Neural cell (in vitro differentiated cells): ENCODE measurements around the gene DOK6.

Experiments
- CTCF ChIP-seq: fragments of 450-650 bp; IDR thresholded peaks from 2 replicates; pipeline ENCODE4 v1.5.1; 2014; ENCODE audit warnings: antibody characterized with exemption, mild to moderate bottlenecking, moderate library complexity; ENCODE audit not compliant: poor library complexity, severe bottlenecking
- EP300 ChIP-seq: fragments of 450-650 bp; conservative IDR thresholded peaks from 2 replicates; pipeline ENCODE4 v1.6.1; 2014; ENCODE audit warnings: antibody characterized with exemption, mild to moderate bottlenecking, moderate library complexity; ENCODE audit not compliant: poor library complexity, severe bottlenecking
- EZH2 ChIP-seq: fragments of 200-600, 300-800 bp; shearing (Covaris generic), sonication (generic); IDR thresholded peaks from 2 replicates; pipeline ENCODE4 v1.6.1; 2014; ENCODE audit warnings: antibody characterized with exemption, low read length, borderline replicate concordance, mild to moderate bottlenecking; ENCODE audit not compliant: insufficient read depth, poor library complexity, severe bottlenecking
- MXI1 ChIP-seq: fragments of 450-650 bp; conservative IDR thresholded peaks from 2 replicates; pipeline ENCODE4 v1.6.1; 2014; ENCODE audit warnings: antibody characterized with exemption, mild to moderate bottlenecking; ENCODE audit not compliant: poor library complexity, severe bottlenecking
- POLR2AphosphoS5 ChIP-seq: IDR thresholded peaks from 2 replicates; pipeline ENCODE4 v1.6.1; 2012
- RAD21 ChIP-seq: fragments of 450-650 bp; conservative IDR thresholded peaks from 2 replicates; pipeline ENCODE4 v1.6.1; 2014; ENCODE audit warnings: antibody characterized with exemption, mild to moderate bottlenecking, moderate library complexity
- REST ChIP-seq: IDR thresholded peaks from 2 replicates; pipeline ENCODE4 v1.6.1; 2012; ENCODE audit warnings: borderline replicate concordance
- SMC3 ChIP-seq: fragments of 450-650 bp; conservative IDR thresholded peaks from 2 replicates; pipeline ENCODE4 v1.6.1; 2014; ENCODE audit warnings: antibody characterized with exemption, mild to moderate bottlenecking, moderate library complexity; ENCODE audit not compliant: poor library complexity

GRCh38 chr18:69401226-69401971 is 711 bp downstream of the DOK6 start:
- TF ChIP-seq CTCF: no peak
- TF ChIP-seq EZH2: no peak
- TF ChIP-seq REST: peak; percentile 11
- no peak for TF ChIP-seq EP300
- no peak for TF ChIP-seq POLR2AphosphoS5
- TF ChIP-seq SMC3: no peak
- peak; percentile 40 for TF ChIP-seq RAD21
- peak; percentile 59 for TF ChIP-seq MXI1
